Thyroid gland (tissue), 4 donors: ENCODE measurements around the gene TPD52L3. TPM values are rescaled to one million over a fixed set of nuclear protein-coding genes. Genes with fewer than 3 reads are reported as not detected.

Source experiments
- DNase-seq, 2 donors: peaks; one replicate each; pipeline ENCODE4 v3.0.0-alpha.2; 2019
- H3K27ac ChIP-seq, 3 donors: fragments of 200-600 bp; sonication (generic); 1 replicate in 2 of 3; 2 replicates in 1 of 3; pipeline ENCODE4 v1.5.1; 2016 to 2019; ENCODE audit warnings: mild to moderate bottlenecking in 1 of 3, moderate library complexity in 1 of 3
- H3K27me3 ChIP-seq: fragments of 200-600 bp; sonication (generic); one replicate; pipeline ENCODE4 v1.5.1; 2019
- H3K36me3 ChIP-seq, 2 donors: fragments of 200-600 bp; sonication (generic); one replicate each; pipeline ENCODE4 v1.5.1; 2016 to 2019
- H3K4me1 ChIP-seq, 2 donors: fragments of 200-600 bp; sonication (generic); one replicate each; pipeline ENCODE4 v1.5.1; 2017 to 2019
- H3K4me3 ChIP-seq, 3 donors: fragments of 200-600 bp; sonication (generic); replicated peaks in 1 of 3; 1 replicate in 2 of 3; 2 replicates in 1 of 3; pipeline ENCODE4 v1.5.1; 2016; ENCODE audit warnings: mild to moderate bottlenecking in 1 of 3
- H3K9me3 ChIP-seq: fragments of 200-600 bp; sonication (generic); one replicate; pipeline ENCODE4 v1.5.1; 2017
- POLR2A ChIP-seq, 2 donors: fragments of 450-650 bp; IDR thresholded peaks; one replicate each; pipeline ENCODE4 v1.6.1; 2017; ENCODE audit warnings: antibody characterized with exemption in 2 of 2, mild to moderate bottlenecking in 2 of 2, moderate library complexity in 1 of 2
- WGBS, 2 donors: methylation state at CpG; one replicate each; pipeline ENCODE4 v1.1.5; 2017; 5-methylcytosine and 5-hydroxymethylcytosine counted together
- intact Hi-C: fragments of 100-400 bp; cut with DNase I; formaldehyde crosslinking; loops from one replicate; pipeline ENCODE4 v1.15.1; 2023
- total RNA-seq, 4 donors: library from RNA; depleted of rRNA; stranded (reverse); fragments of >200 nt; gene quantifications; one replicate each; pipeline ENCODE4 v1.2.3, GENCODE V29; 2016
- TF ChIP-seq, protein P1 (sequence below), 6 experiments: fragments of 200-600 bp in 3 of 6; fragments of 450-650 bp in 3 of 6; sonication (generic) in 3 of 6; IDR thresholded peaks; one replicate each; pipeline ENCODE4 v1.5.1; 2016 to 2019; ENCODE audit warnings: antibody characterized with exemption in 6 of 6, mild to moderate bottlenecking in 2 of 6, inconsistent platforms in 1 of 6, moderate library complexity in 1 of 6

The TPD52L3 gene
- total RNA-seq, 4 donors from 2014 or later = 0.27 to 0.33 TPM; not detected in 2

DNA sequence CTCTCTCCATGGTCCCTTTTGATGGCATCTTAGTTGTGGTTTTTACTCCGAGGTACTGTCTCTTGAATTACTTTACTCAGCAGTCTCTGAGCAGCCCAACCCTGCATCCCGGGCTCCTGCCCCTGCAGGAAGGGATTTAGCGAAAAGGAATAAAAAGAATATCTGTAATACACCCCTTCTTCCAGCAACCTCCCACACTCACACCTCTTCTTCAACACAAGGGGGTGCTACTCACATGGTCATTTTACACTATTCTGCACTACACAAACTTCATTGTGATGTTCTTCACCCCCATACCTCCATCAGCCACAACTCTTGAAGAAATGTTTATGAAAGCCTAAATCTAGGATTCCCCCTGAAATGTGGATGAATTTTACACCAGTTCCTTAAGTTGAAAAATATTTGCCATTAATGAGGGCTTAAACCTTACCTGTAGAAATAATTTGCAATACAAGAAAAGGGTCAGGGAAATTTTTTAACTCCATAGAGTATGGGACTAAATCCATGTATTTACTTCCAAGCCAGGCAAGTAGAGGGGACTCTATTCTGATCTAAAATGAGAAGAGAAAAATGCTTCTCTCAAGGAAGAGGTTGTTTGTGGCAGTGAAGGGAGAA, 26.0 kb downstream of the TPD52L3 start:
- Histone ChIP-seq H3K9me3 (no peaks in the 10 kb centered on the region), H3K27ac (no peak overlapping the region), H3K36me3 (no peaks in the 10 kb centered on the region), H3K4me3 (no peak overlapping the region), H3K27me3 (no peaks in the 10 kb centered on the region), H3K4me1 (no peaks in the 10 kb centered on the region)
- WGBS, 2 donors = 19 to 27% methylated on average over 3 of the region's 3 CpGs
- TF ChIP-seq POLR2A (IDR thresholded peaks at IDR 0.05) = no peak
- TF ChIP-seq, protein P1, sequence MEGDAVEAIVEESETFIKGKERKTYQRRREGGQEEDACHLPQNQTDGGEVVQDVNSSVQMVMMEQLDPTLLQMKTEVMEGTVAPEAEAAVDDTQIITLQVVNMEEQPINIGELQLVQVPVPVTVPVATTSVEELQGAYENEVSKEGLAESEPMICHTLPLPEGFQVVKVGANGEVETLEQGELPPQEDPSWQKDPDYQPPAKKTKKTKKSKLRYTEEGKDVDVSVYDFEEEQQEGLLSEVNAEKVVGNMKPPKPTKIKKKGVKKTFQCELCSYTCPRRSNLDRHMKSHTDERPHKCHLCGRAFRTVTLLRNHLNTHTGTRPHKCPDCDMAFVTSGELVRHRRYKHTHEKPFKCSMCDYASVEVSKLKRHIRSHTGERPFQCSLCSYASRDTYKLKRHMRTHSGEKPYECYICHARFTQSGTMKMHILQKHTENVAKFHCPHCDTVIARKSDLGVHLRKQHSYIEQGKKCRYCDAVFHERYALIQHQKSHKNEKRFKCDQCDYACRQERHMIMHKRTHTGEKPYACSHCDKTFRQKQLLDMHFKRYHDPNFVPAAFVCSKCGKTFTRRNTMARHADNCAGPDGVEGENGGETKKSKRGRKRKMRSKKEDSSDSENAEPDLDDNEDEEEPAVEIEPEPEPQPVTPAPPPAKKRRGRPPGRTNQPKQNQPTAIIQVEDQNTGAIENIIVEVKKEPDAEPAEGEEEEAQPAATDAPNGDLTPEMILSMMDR (IDR thresholded peaks at IDR 0.05) = peak; percentile 43 to 75 (median 62)
- no peak for DNase-seq
- intact Hi-C loops = loop anchor here (5.0 to 10.0 kb wide), 2 partner anchors 208 to 311 kb away; no protein-coding TSS in a partner anchor

DNA sequence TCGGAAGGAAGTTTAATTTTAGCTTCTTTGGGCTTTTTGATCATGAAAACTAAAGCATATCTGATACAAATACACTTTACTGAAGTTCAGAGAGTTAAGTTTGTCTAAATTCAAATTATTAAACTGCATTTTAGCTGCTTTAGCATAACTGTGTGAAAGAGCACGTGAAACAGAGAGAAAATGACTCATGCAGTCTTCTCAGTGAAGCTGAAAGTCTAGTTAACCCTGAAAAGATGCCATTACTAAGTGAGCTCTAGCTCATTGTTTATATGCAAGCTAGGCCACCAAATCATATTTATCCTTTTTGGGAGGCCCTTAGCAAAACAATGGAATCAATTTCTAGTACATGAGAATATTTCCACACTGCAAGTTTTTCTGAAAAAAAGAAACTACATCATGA, 27.6 kb downstream of the TPD52L3 start:
- Histone ChIP-seq H3K9me3 (no peaks in the 10 kb centered on the region), H3K4me3 (no peak overlapping the region), H3K27me3 (no peaks in the 10 kb centered on the region), H3K36me3 (no peaks in the 10 kb centered on the region), H3K4me1 (no peaks in the 10 kb centered on the region), H3K27ac (no peak overlapping the region)
- no peak for DNase-seq
- no peak for TF ChIP-seq POLR2A (IDR thresholded peaks at IDR 0.05)
- TF ChIP-seq, protein P1 (IDR thresholded peaks at IDR 0.05) = no peak
- intact Hi-C loops = loop anchor here (10.0 kb wide), 1 partner anchor 309 kb away; no protein-coding TSS in a partner anchor
- 56 to 71% methylated on average over 2 of the region's 2 CpGs for WGBS, 2 donors

DNA sequence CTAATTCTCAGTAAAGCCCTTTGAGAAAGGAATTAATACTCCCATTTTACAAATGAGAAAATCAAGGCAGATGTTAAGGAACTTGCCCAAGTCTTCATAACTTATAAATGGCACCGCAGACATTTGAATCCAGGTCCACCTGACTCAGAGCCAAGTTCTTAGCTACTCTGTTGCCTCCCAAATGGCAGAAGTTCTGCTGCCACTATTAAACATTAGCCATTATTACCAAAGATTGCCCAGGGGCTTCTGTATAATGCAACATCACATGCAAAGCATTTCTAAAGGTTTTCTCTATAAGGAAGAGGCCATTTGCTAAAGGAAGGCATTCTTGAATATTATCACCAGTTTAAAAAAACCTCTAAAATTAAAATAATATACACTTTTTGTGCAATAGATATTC, 28.3 kb downstream of the TPD52L3 start:
- no peak for DNase-seq
- Histone ChIP-seq H3K9me3 (no peaks in the 10 kb centered on the region), H3K27ac (no peak overlapping the region), H3K4me1 (no peaks in the 10 kb centered on the region), H3K27me3 (no peaks in the 10 kb centered on the region), H3K4me3 (no peak overlapping the region), H3K36me3 (no peaks in the 10 kb centered on the region)
- intact Hi-C loops = loop anchor here (10.0 kb wide), 1 partner anchor 308 kb away; no protein-coding TSS in a partner anchor
- WGBS, 2 donors = 95 to 97% methylated on average over 1 of the region's 1 CpG
- TF ChIP-seq POLR2A (IDR thresholded peaks at IDR 0.05) = no peak
- TF ChIP-seq, protein P1 (IDR thresholded peaks at IDR 0.05) = no peak

GRCh38 chr9:6356904-6357303, 28.7 kb downstream of the TPD52L3 start:
- no peak for DNase-seq
- no peak overlapping the region for H3K27ac ChIP-seq
- TF ChIP-seq POLR2A (IDR thresholded peaks at IDR 0.05) = no peak
- TF ChIP-seq, protein P1 (IDR thresholded peaks at IDR 0.05) = no peak
- no peaks in the 10 kb centered on the region for H3K4me1 ChIP-seq
- no peaks in the 10 kb centered on the region for H3K36me3 ChIP-seq
- H3K4me3 ChIP-seq = no peak overlapping the region
- intact Hi-C loops = loop anchor here (10.0 kb wide), 1 partner anchor 308 kb away; no protein-coding TSS in a partner anchor
- 86 to 96% methylated on average over 1 of the region's 1 CpG for WGBS, 2 donors
- no peaks in the 10 kb centered on the region for H3K9me3 ChIP-seq
- H3K27me3 ChIP-seq = no peaks in the 10 kb centered on the region

DNA sequence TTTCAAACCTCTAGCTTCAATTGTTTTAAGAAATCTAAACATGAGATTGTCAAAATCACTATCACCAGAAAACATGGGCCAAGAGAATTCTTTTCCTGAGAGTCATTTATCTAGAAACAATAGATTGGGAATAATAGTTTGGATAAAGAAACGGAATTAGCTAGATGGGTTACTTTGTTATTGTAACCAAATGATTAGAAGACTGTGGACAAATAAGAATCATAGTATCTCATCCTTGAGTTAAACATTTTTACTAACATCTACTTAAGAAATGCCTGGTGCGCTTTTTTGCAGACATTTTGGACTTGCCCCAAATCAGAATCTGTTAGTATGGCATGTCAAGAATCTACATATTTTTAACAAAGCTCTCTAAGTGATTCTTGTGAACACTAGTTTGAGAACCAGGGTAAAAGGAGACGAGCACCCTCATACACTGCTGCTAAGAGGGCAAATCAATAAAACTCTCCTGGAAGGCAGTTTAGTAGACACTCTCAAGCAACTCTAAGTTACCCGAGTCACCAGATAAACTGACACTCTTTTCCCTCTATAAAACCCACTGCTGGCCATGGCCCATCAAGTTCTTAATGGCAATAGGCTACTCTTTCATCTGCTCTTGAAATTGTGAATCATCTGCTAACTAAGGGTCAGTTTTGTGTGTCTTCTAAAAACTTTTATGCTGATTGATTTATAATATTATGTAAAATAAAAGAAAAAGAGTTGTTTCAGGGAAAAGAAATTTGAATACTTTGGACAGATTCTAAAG, 39.1 kb downstream of the TPD52L3 start:
- TF ChIP-seq, protein P1 (IDR thresholded peaks at IDR 0.05) = no peak
- TF ChIP-seq POLR2A (IDR thresholded peaks at IDR 0.05) = no peak

More for the DNA sequence above, 39.1 kb downstream of the TPD52L3 start:
- Histone ChIP-seq H3K4me3 (no peak overlapping the region), H3K27me3 (no peaks in the 10 kb centered on the region), H3K36me3 (no peaks in the 10 kb centered on the region), H3K27ac (no peak overlapping the region), H3K9me3 (no peaks in the 10 kb centered on the region), H3K4me1 (no peaks in the 10 kb centered on the region)
- 59 to 62% methylated on average over 4 of the region's 4 CpGs for WGBS, 2 donors
- intact Hi-C loops = no loop called here
- DNase-seq = no peak
